HepG2 (cell line): ENCODE results near the gene EFS. TPM values are rescaled to one million over a fixed set of nuclear protein-coding genes. Genes with fewer than 3 reads are reported as not detected.

ENCODE experiments used
- GTF2F1 ChIP-seq: fragments of 150-350 bp; IDR thresholded peaks from 2 replicates; pipeline ENCODE4 v1.6.1; 2014; ENCODE audit warnings: low read length
- NFRKB ChIP-seq: fragments of 450-650 bp; IDR thresholded peaks from 2 replicates; pipeline ENCODE4 v1.6.1; 2017
- SIN3A ChIP-seq: IDR thresholded peaks from 2 replicates; pipeline ENCODE4 v1.6.1; 2011; ENCODE audit warnings: low read depth, mild to moderate bottlenecking, control low read depth, low read length, borderline replicate concordance
- SMARCC2 ChIP-seq: fragments of 450-650 bp; IDR thresholded peaks from 2 replicates; pipeline ENCODE4 v1.6.1; 2017; ENCODE audit warnings: antibody characterized with exemption, mild to moderate bottlenecking
- SOX6 ChIP-seq, 2 experiments: fragments of 450-650 bp in 1 of 2; sonication (generic) in 1 of 2; formaldehyde crosslinking in 1 of 2; IDR thresholded peaks; 2 replicates each; pipeline versions ENCODE4 v1.4.0 to v1.6.1; 2017 to 2020; ENCODE audit warnings: antibody characterized with exemption in 1 of 2, mild to moderate bottlenecking in 1 of 2, missing genetic modification reagents in 1 of 2
- TAF15 ChIP-seq: fragments of 200-400 bp; formaldehyde crosslinking; IDR thresholded peaks from one replicate; pipeline ENCODE4 v1.6.1; 2018; ENCODE audit warnings: mild to moderate bottlenecking, low read depth, low read length; ENCODE audit not compliant: poor library complexity, severe bottlenecking
- ZNF430 ChIP-seq: sonication (generic); formaldehyde crosslinking; IDR thresholded peaks from 2 replicates; pipeline ENCODE4 v1.9.0; 2021; ENCODE audit warnings: mild to moderate bottlenecking, missing genetic modification reagents
- ZNF776 ChIP-seq: sonication (generic); formaldehyde crosslinking; IDR thresholded peaks from 2 replicates; pipeline ENCODE4 v1.4.0; 2020; ENCODE audit warnings: mild to moderate bottlenecking, missing genetic modification reagents
- ZNF788 ChIP-seq: sonication (generic); formaldehyde crosslinking; IDR thresholded peaks from 2 replicates; pipeline ENCODE4 v1.5.0; 2020; ENCODE audit warnings: mild to moderate bottlenecking, missing genetic modification reagents, borderline replicate concordance
- ZNF883 ChIP-seq: sonication (generic); formaldehyde crosslinking; IDR thresholded peaks from 2 replicates; pipeline ENCODE4 v1.5.1; 2020; ENCODE audit warnings: mild to moderate bottlenecking, missing genetic modification reagents; ENCODE audit errors: not compliant biosample characterization
- polyA plus RNA-seq, 8 experiments: library from polyadenylated mRNA; depleted of rRNA in 3 of 8; stranded (reverse) in 7 of 8; unstranded in 1 of 8; fragments of >200 nt; fragmentation: Illumina TruSeq in 4 of 8; extraction: Trizol in 4 of 8; gene quantifications; 2 replicates each; pipeline versions ENCODE4 v1.2.1 to v1.2.3, GENCODE V29; 2011 to 2016; ENCODE audit warnings: low read depth in 4 of 8, missing spikeins in 1 of 8, mixed read lengths in 1 of 8; ENCODE audit not compliant: insufficient read depth in 1 of 8
- total RNA-seq, 5 experiments: library from RNA; depleted of rRNA; stranded (reverse); fragments of >200 nt; fragmentation: Illumina TruSeq; extraction: Trizol; gene quantifications; 2 replicates each; pipeline ENCODE4 v1.2.3, GENCODE V29; 2016; ENCODE audit warnings: low read depth in 1 of 5
- TF ChIP-seq, protein P1 (sequence below): sonication (generic); formaldehyde crosslinking; IDR thresholded peaks from 2 replicates; pipeline ENCODE4 v1.5.0; 2020; ENCODE audit warnings: mild to moderate bottlenecking, missing genetic modification reagents
- TF ChIP-seq, protein P2 (sequence below): sonication (generic); IDR thresholded peaks from 2 replicates; pipeline ENCODE4 v1.6.1; 2016; ENCODE audit warnings: low read depth, borderline replicate concordance
- TF ChIP-seq, protein P3 (sequence below): sonication (generic); formaldehyde crosslinking; IDR thresholded peaks from 2 replicates; pipeline ENCODE4 v1.4.0; 2020; ENCODE audit warnings: mild to moderate bottlenecking, missing genetic modification reagents
- TF ChIP-seq, protein P4 (sequence below): sonication (generic); formaldehyde crosslinking; IDR thresholded peaks from 2 replicates; pipeline ENCODE4 v1.4.0; 2020; ENCODE audit warnings: missing genetic modification reagents, borderline replicate concordance
- TF ChIP-seq, protein P5 (sequence below): sonication (generic); formaldehyde crosslinking; IDR thresholded peaks from 2 replicates; pipeline ENCODE4 v1.4.0; 2020; ENCODE audit warnings: mild to moderate bottlenecking, missing genetic modification reagents

Gene EFS
- total and polyA plus RNA-seq, 2 of the 13 experiments (the other 11 are each of a cell fraction or from before 2014, with no cell fraction given), result not detected

DNA sequence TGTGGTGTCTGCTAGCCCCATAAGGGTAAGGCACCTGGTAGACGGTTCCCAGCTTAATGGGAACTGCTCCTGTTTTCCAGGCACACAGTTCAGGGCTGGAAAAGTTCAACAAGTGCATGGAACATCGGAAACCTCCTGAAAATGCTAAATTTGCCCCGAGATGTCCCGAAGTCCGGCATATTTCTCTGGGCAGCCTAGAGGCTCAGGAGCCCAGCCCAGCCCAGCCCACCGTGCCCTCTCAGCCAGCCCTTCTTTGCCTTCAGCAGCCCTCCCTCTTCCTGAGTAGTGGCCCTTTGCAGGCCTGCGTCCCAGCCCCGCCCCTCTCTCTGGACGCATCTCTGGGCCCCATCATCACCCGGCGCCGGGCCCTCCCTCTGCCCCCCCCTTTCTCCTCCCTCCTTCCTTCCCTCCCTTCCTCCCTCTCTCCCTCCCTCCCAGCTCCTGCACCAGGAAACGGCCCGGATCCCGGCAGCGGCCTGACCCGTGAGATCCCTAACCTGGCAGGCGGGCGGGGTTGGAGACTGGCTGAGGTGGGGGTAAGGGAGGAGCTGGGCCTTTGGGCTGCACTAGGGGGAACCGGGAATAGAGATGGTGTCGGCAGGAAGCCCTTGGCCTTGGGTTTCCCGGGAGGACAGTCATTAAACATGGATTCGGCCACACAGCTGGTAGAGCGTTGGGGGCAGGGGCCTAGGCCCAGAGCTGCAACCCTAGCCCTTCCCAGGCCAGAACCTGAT, 58.4 kb downstream of the EFS start, which contains the start of gene BCL2L2 (continued):
- TF ChIP-seq ZNF883 (peak; percentile 97), SMARCC2 (no peak), NFRKB (peak; percentile 78), SOX6 (IDR thresholded peaks at IDR 0.05) (no peak), SOX6 (CRISPR knock-in tag; IDR thresholded peaks at IDR 0.05) (peak; percentile 86), ZNF788 (CRISPR knock-in tag) (peak; percentile 99), ZNF776 (CRISPR knock-in tag) (peak; percentile 60; the same call in 1 of the 2 replicates), SIN3A (peak; percentile 96; the same call in 1 of the 2 replicates), ZNF430 (CRISPR knock-in tag) (peak; percentile 95), TAF15 (peak; percentile 100), GTF2F1 (peak; percentile 84)
- TF ChIP-seq, protein P1, sequence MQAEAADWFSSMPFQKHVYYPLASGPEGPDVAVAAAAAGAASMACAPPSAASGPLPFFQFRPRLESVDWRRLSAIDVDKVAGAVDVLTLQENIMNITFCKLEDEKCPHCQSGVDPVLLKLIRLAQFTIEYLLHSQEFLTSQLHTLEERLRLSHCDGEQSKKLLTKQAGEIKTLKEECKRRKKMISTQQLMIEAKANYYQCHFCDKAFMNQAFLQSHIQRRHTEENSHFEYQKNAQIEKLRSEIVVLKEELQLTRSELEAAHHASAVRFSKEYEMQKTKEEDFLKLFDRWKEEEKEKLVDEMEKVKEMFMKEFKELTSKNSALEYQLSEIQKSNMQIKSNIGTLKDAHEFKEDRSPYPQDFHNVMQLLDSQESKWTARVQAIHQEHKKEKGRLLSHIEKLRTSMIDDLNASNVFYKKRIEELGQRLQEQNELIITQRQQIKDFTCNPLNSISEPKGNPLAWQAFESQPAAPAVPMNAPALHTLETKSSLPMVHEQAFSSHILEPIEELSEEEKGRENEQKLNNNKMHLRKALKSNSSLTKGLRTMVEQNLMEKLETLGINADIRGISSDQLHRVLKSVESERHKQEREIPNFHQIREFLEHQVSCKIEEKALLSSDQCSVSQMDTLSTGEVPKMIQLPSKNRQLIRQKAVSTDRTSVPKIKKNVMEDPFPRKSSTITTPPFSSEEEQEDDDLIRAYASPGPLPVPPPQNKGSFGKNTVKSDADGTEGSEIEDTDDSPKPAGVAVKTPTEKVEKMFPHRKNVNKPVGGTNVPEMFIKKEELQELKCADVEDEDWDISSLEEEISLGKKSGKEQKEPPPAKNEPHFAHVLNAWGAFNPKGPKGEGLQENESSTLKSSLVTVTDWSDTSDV (CRISPR knock-in tag), result peak; percentile 95
- TF ChIP-seq, protein P2, sequence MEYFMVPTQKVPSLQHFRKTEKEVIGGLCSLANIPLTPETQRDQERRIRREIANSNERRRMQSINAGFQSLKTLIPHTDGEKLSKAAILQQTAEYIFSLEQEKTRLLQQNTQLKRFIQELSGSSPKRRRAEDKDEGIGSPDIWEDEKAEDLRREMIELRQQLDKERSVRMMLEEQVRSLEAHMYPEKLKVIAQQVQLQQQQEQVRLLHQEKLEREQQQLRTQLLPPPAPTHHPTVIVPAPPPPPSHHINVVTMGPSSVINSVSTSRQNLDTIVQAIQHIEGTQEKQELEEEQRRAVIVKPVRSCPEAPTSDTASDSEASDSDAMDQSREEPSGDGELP, result peak; percentile 90
- TF ChIP-seq, protein P3, sequence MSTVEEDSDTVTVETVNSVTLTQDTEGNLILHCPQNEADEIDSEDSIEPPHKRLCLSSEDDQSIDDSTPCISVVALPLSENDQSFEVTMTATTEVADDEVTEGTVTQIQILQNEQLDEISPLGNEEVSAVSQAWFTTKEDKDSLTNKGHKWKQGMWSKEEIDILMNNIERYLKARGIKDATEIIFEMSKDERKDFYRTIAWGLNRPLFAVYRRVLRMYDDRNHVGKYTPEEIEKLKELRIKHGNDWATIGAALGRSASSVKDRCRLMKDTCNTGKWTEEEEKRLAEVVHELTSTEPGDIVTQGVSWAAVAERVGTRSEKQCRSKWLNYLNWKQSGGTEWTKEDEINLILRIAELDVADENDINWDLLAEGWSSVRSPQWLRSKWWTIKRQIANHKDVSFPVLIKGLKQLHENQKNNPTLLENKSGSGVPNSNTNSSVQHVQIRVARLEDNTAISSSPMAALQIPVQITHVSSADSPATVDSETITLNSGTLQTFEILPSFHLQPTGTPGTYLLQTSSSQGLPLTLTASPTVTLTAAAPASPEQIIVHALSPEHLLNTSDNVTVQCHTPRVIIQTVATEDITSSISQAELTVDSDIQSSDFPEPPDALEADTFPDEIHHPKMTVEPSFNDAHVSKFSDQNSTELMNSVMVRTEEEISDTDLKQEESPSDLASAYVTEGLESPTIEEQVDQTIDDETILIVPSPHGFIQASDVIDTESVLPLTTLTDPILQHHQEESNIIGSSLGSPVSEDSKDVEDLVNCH (CRISPR knock-in tag), result 0 out of 2 replicates have a peak, but pooled peaks have one; percentile 28
- TF ChIP-seq, protein P4, sequence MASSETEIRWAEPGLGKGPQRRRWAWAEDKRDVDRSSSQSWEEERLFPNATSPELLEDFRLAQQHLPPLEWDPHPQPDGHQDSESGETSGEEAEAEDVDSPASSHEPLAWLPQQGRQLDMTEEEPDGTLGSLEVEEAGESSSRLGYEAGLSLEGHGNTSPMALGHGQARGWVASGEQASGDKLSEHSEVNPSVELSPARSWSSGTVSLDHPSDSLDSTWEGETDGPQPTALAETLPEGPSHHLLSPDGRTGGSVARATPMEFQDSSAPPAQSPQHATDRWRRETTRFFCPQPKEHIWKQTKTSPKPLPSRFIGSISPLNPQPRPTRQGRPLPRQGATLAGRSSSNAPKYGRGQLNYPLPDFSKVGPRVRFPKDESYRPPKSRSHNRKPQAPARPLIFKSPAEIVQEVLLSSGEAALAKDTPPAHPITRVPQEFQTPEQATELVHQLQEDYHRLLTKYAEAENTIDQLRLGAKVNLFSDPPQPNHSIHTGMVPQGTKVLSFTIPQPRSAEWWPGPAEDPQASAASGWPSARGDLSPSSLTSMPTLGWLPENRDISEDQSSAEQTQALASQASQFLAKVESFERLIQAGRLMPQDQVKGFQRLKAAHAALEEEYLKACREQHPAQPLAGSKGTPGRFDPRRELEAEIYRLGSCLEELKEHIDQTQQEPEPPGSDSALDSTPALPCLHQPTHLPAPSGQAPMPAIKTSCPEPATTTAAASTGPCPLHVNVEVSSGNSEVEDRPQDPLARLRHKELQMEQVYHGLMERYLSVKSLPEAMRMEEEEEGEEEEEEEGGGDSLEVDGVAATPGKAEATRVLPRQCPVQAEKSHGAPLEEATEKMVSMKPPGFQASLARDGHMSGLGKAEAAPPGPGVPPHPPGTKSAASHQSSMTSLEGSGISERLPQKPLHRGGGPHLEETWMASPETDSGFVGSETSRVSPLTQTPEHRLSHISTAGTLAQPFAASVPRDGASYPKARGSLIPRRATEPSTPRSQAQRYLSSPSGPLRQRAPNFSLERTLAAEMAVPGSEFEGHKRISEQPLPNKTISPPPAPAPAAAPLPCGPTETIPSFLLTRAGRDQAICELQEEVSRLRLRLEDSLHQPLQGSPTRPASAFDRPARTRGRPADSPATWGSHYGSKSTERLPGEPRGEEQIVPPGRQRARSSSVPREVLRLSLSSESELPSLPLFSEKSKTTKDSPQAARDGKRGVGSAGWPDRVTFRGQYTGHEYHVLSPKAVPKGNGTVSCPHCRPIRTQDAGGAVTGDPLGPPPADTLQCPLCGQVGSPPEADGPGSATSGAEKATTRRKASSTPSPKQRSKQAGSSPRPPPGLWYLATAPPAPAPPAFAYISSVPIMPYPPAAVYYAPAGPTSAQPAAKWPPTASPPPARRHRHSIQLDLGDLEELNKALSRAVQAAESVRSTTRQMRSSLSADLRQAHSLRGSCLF (CRISPR knock-in tag), result no peak
- TF ChIP-seq, protein P5, sequence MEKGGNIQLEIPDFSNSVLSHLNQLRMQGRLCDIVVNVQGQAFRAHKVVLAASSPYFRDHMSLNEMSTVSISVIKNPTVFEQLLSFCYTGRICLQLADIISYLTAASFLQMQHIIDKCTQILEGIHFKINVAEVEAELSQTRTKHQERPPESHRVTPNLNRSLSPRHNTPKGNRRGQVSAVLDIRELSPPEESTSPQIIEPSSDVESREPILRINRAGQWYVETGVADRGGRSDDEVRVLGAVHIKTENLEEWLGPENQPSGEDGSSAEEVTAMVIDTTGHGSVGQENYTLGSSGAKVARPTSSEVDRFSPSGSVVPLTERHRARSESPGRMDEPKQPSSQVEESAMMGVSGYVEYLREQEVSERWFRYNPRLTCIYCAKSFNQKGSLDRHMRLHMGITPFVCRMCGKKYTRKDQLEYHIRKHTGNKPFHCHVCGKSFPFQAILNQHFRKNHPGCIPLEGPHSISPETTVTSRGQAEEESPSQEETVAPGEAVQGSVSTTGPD (CRISPR knock-in tag), result peak; percentile 87
